Esophagus muscularis mucosa (tissue), 4 donors: ENCODE results near the gene IGSF6. TPM values are rescaled to one million over a fixed set of nuclear protein-coding genes. Genes with fewer than 3 reads are reported as not detected.

Source experiments
- DNase-seq: peaks from one replicate; pipeline ENCODE4 v3.0.0-alpha.2; 2017; ENCODE audit errors: extremely low spot score
- H3K27ac ChIP-seq, 4 donors: fragments of 200-600 bp; sonication (generic); replicated peaks in 1 of 4; 1 replicate in 3 of 4; 2 replicates in 1 of 4; pipeline ENCODE4 v1.5.1; 2016 to 2019; ENCODE audit warnings: mild to moderate bottlenecking in 1 of 4
- H3K27me3 ChIP-seq, 4 donors: fragments of 200-600 bp; sonication (generic); one replicate each; pipeline versions ENCODE4 v1.5.1 to v1.6.0; 2016 to 2019
- H3K36me3 ChIP-seq, 4 donors: fragments of 200-600 bp; sonication (generic); one replicate each; pipeline ENCODE4 v1.5.1; 2016 to 2019
- H3K4me1 ChIP-seq, 4 donors: fragments of 200-600 bp; sonication (generic); one replicate each; pipeline ENCODE4 v1.5.1; 2016 to 2019
- H3K4me3 ChIP-seq, 4 donors: fragments of 200-600 bp; sonication (generic); 1 replicate in 2 of 4; 2 replicates in 2 of 4; pipeline ENCODE4 v1.5.1; 2016 to 2019; ENCODE audit warnings: mild to moderate bottlenecking in 4 of 4, moderate library complexity in 1 of 4
- H3K9me3 ChIP-seq, 4 donors: fragments of 200-600 bp; sonication (generic); 1 replicate in 3 of 4; 2 replicates in 1 of 4; pipeline ENCODE4 v1.5.1; 2016 to 2019
- EP300 ChIP-seq: sonication (generic); formaldehyde crosslinking; IDR thresholded peaks from one replicate; pipeline ENCODE4 v1.6.1; 2017; ENCODE audit warnings: antibody characterized with exemption
- POLR2A ChIP-seq: fragments of 450-650 bp; IDR thresholded peaks from one replicate; pipeline ENCODE4 v1.6.1; 2017; ENCODE audit warnings: antibody characterized with exemption, moderate library complexity, mild to moderate bottlenecking, low read depth
- POLR2AphosphoS5 ChIP-seq, 2 donors: sonication (generic); formaldehyde crosslinking; IDR thresholded peaks; one replicate each; pipeline ENCODE4 v1.6.1; 2017; ENCODE audit warnings: antibody characterized with exemption in 2 of 2
- WGBS: methylation state at CpG from one replicate; pipeline ENCODE4 v1.1.5; 2018; 5-methylcytosine and 5-hydroxymethylcytosine counted together
- intact Hi-C: fragments of 100-400 bp; cut with DNase I; formaldehyde crosslinking; loops from one replicate; pipeline ENCODE4 v1.15.1; 2023
- small RNA-seq, 3 donors: library from RNA; depleted of rRNA; stranded (forward); fragments of <200 nt; gene quantifications; one replicate each; pipeline ENCODE3, GENCODE V24; 2016
- total RNA-seq, 4 donors: library from RNA; depleted of rRNA; stranded (reverse); fragments of >200 nt; gene quantifications; one replicate each; pipeline versions ENCODE4 v1.1.0 to v1.2.1, GENCODE V29; 2016
- TF ChIP-seq, protein P1 (sequence below), 3 experiments: fragments of 200-600 bp in 2 of 3; fragments of 450-650 bp in 1 of 3; sonication (generic) in 2 of 3; IDR thresholded peaks; one replicate each; pipeline ENCODE4 v1.5.1; 2017 to 2019; ENCODE audit warnings: antibody characterized with exemption in 3 of 3, mild to moderate bottlenecking in 2 of 3, moderate library complexity in 1 of 3

IGSF6 gene
- total RNA-seq, 4 donors from 2014 or later = 0.69 to 4.5 (median 1.3) TPM

- 46% methylated on average over 2 of the region's 2 CpGs for WGBS
- DNase-seq = no peak
- Histone ChIP-seq H3K27ac (no peak overlapping the region), H3K4me3 (no peak overlapping the region), H3K9me3 (no peaks in the 10 kb centered on the region), H3K36me3 (no peaks in the 10 kb centered on the region), H3K4me1 (peaks cover 0 to 5% (median 0%) of the 10 kb centered on the region in 4 donors), H3K27me3 (no peaks in the 10 kb centered on the region)
- TF ChIP-seq POLR2A = no peak
- no peak for TF ChIP-seq POLR2AphosphoS5 (IDR thresholded peaks at IDR 0.05)
- TF ChIP-seq, protein P1, sequence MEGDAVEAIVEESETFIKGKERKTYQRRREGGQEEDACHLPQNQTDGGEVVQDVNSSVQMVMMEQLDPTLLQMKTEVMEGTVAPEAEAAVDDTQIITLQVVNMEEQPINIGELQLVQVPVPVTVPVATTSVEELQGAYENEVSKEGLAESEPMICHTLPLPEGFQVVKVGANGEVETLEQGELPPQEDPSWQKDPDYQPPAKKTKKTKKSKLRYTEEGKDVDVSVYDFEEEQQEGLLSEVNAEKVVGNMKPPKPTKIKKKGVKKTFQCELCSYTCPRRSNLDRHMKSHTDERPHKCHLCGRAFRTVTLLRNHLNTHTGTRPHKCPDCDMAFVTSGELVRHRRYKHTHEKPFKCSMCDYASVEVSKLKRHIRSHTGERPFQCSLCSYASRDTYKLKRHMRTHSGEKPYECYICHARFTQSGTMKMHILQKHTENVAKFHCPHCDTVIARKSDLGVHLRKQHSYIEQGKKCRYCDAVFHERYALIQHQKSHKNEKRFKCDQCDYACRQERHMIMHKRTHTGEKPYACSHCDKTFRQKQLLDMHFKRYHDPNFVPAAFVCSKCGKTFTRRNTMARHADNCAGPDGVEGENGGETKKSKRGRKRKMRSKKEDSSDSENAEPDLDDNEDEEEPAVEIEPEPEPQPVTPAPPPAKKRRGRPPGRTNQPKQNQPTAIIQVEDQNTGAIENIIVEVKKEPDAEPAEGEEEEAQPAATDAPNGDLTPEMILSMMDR (IDR thresholded peaks at IDR 0.05) = no peak
- no peak for TF ChIP-seq EP300
- intact Hi-C loops = no loop called here
Measured at GRCh38 chr16:21590796-21591195, 61.6 kb downstream of the IGSF6 start.

DNA sequence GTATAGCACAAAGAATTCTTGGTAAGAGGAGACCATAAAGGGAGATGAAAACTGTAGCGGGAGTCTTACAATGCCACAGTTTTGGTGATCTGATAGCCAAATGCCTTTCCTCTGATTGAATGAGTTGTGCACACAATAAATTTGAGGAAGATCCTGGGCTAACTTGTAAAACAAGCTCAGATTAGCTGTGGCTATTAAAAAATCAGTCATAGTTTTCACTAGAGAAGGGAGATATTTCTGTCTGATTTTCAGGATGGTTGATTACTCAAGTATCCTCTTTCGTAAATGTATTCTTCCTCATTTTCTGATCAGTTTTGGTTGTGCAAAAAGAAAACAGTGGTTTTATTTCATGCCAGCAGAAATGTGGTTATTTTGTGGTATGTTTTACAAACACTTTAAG, 62.1 kb downstream of the IGSF6 start:
- 72% methylated on average over 2 of the region's 2 CpGs for WGBS
- no peaks in the 10 kb centered on the region for H3K9me3 ChIP-seq
- no peak overlapping the region for H3K27ac ChIP-seq
- TF ChIP-seq EP300 (no peak), POLR2AphosphoS5 (IDR thresholded peaks at IDR 0.05) (no peak), POLR2A (no peak)
- TF ChIP-seq, protein P1 (IDR thresholded peaks at IDR 0.05) = no peak
- intact Hi-C loops = no loop called here
- peaks cover 0 to 5% (median 0%) of the 10 kb centered on the region in 4 donors for H3K4me1 ChIP-seq
- H3K4me3 ChIP-seq = no peak overlapping the region
- DNase-seq = no peak
- H3K36me3 ChIP-seq = no peaks in the 10 kb centered on the region
- H3K27me3 ChIP-seq = no peaks in the 10 kb centered on the region

- WGBS = 79% methylated on average over 4 of the region's 4 CpGs
- Histone ChIP-seq H3K36me3 (no peaks in the 10 kb centered on the region), H3K9me3 (no peaks in the 10 kb centered on the region), H3K4me3 (no peak overlapping the region), H3K27ac (no peak overlapping the region), H3K27me3 (no peaks in the 10 kb centered on the region), H3K4me1 (peaks cover 0 to 5% (median 0%) of the 10 kb centered on the region in 4 donors)
- no peak for DNase-seq
- TF ChIP-seq, protein P1 (IDR thresholded peaks at IDR 0.05) = no peak
- no peak for TF ChIP-seq POLR2AphosphoS5 (IDR thresholded peaks at IDR 0.05)
- intact Hi-C loops = loop anchor here (5.0 kb wide), 1 partner anchor 53 kb away; no protein-coding TSS in a partner anchor
Measured at GRCh38 chr16:21589551-21589950, 62.9 kb downstream of the IGSF6 start.

Small RNA genes within 50 kb of the gene (small RNA-seq; reads per million reads assigned to genes)
- 0 reads per million in 3 donors for gene RNU6-1005P
- gene RNU6-196P = 0 reads per million in 3 donors

Other genes starting within 250 kb of the IGSF6 start
- gene METTL9, start 53.0 kb downstream of the IGSF6 start, total RNA-seq = 100 to 1,000 TPM in 2 of 4 donors, 10 to 100 TPM in 2; 70.2 to 122 (median 106) TPM
- gene OTOA, start 11.4 kb upstream of the IGSF6 start, total RNA-seq = under 1 TPM in 2 of 4 donors, not detected in 2; 0.11 to 0.33 TPM
- 10 to 100 TPM; 15.4 to 60.2 (median 21.5) TPM for gene NPIPB4, start 205.1 kb upstream of the IGSF6 start, total RNA-seq